Stomach (tissue), 9 donors: Measurements from ENCODE around the gene SF3A1. TPM values are rescaled to one million over a fixed set of nuclear protein-coding genes. Genes with fewer than 3 reads are reported as not detected.

Experiments used
- DNase-seq, 2 donors: peaks; one replicate each; pipeline versions ENCODE4 v3.0.0 to v3.0.0-alpha.2; 2013 to 2019
- H3K27ac ChIP-seq, 5 donors: fragments of 200-600 bp in 4 of 5; sonication (generic) in 4 of 5; one replicate each; pipeline ENCODE4 v1.5.1; 2013 to 2019; ENCODE audit warnings: mild to moderate bottlenecking in 1 of 5, moderate library complexity in 1 of 5
- H3K27me3 ChIP-seq, 3 donors: fragments of 200-600 bp; sonication (generic); one replicate each; pipeline ENCODE4 v1.5.1; 2017 to 2019; ENCODE audit warnings: mixed run types in 1 of 3
- H3K36me3 ChIP-seq, 4 donors: fragments of 200-600 bp; sonication (generic); 1 replicate in 3 of 4; 2 replicates in 1 of 4; pipeline ENCODE4 v1.5.1; 2016 to 2019
- H3K4me1 ChIP-seq, 4 donors: fragments of 200-600 bp; sonication (generic); one replicate each; pipeline ENCODE4 v1.5.1; 2016 to 2019
- H3K4me3 ChIP-seq, 4 donors: fragments of 200-600 bp; sonication (generic) in 3 of 4; one replicate each; pipeline ENCODE4 v1.5.1; 2016 to 2019; ENCODE audit warnings: mild to moderate bottlenecking in 1 of 4
- H3K9me3 ChIP-seq, 4 donors: fragments of 200-600 bp; sonication (generic); one replicate each; pipeline ENCODE4 v1.5.1; 2016 to 2019
- CTCF ChIP-seq, 7 experiments: fragments of 450-650 bp in 4 of 7; fragments of 200-600 bp in 3 of 7; sonication (generic) in 3 of 7; IDR thresholded peaks; one replicate each; pipeline ENCODE4 v1.5.1; 2016 to 2019; ENCODE audit warnings: antibody characterized with exemption in 7 of 7, control low read depth in 2 of 7, mild to moderate bottlenecking in 1 of 7
- EP300 ChIP-seq: sonication (generic); formaldehyde crosslinking; IDR thresholded peaks from one replicate; pipeline ENCODE4 v1.6.1; 2017; ENCODE audit warnings: antibody characterized with exemption
- POLR2A ChIP-seq, 4 donors: fragments of 450-650 bp; IDR thresholded peaks; one replicate each; pipeline ENCODE4 v1.6.1; 2016; ENCODE audit warnings: antibody characterized with exemption in 4 of 4, control low read depth in 2 of 4, mild to moderate bottlenecking in 1 of 4, moderate library complexity in 1 of 4
- POLR2AphosphoS5 ChIP-seq, 3 donors: sonication (generic); formaldehyde crosslinking; IDR thresholded peaks; one replicate each; pipeline ENCODE4 v1.6.1; 2016; ENCODE audit warnings: antibody characterized with exemption in 3 of 3
- WGBS, 5 donors: extraction: QIAGEN DNeasy Blood & Tissue Kit in 3 of 5; methylation state at CpG; one replicate each; pipeline versions ENCODE4 v1.1.5 to v1.1.7; 2013 to 2018; 5-methylcytosine and 5-hydroxymethylcytosine counted together
- intact Hi-C: fragments of 100-400 bp; cut with DNase I; formaldehyde crosslinking; loops from one replicate; pipeline ENCODE4 v1.15.1; 2023; ENCODE audit warnings: low total_unique reads
- polyA plus RNA-seq, 3 donors: library from polyadenylated mRNA; stranded (reverse); fragments of 200-250 nt; gene quantifications; one replicate each; pipeline ENCODE4 v1.2.3, GENCODE V29; 2013
- total RNA-seq, 5 donors: library from RNA; depleted of rRNA; stranded (reverse); fragments of >200 nt; gene quantifications; one replicate each; pipeline versions ENCODE4 v1.1.0 to v1.2.3, GENCODE V29; 2014 to 2016
- donor health status: healthy with polysubstance abuse.
- donor health status: Bipolar disorder and iron deficiency.
- donor health status: healthy.

The SF3A1 gene
- total and polyA plus RNA-seq, 8 donors = 13.6 to 316 (median 30.6) TPM

DNA sequence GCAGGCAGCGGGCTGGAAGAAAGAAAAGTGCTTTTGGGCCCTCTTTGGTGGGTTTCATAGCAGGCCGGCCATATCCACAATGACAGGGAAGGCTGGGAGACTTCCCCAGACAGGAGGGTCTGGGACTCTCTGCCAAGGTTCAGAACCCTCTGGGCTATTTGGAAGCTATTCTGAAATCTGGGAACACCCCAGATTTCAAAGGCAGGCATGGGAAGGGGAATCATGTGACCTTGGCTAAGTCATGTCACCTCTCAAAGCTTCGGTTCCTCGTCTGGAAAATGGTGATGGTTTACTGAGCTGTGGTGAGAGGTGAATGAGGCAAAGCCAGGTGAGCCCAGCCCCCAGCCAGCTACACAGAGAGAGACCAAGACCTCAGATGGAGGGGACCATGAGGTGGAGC is 72.0 kb downstream of the SF3A1 start:
- no peaks in the 10 kb centered on the region for H3K27me3 ChIP-seq
- no peaks in the 10 kb centered on the region for H3K9me3 ChIP-seq
- WGBS, 5 donors = 78 to 94% (median 88%) methylated on average over 4 of the region's 4 CpGs
- H3K36me3 ChIP-seq = peaks cover 8 to 40% (median 30%) of the 10 kb centered on the region in 4 donors
- H3K4me1 ChIP-seq = peaks cover 10 to 40% (median 24%) of the 10 kb centered on the region in 4 donors
- TF ChIP-seq EP300 (no peak), POLR2AphosphoS5 (IDR thresholded peaks at IDR 0.05) (no peak), POLR2A (IDR thresholded peaks at IDR 0.05) (no peak), CTCF (IDR thresholded peaks at IDR 0.05) (no peak)
- intact Hi-C loops = loop anchor here (5.0 kb wide), 1 partner anchor 103 kb away; the partner anchor contains the start of gene RNF215
- DNase-seq = no peak
- no peak overlapping the region for H3K4me3 ChIP-seq
- no peak overlapping the region for H3K27ac ChIP-seq

GRCh38 chr22:30284172-30284571 is 72.5 kb downstream of the SF3A1 start:
- no peaks in the 10 kb centered on the region for H3K9me3 ChIP-seq
- DNase-seq = no peak
- peaks cover 10 to 45% (median 26%) of the 10 kb centered on the region in 4 donors for H3K4me1 ChIP-seq
- TF ChIP-seq POLR2AphosphoS5 (IDR thresholded peaks at IDR 0.05) (no peak), EP300 (no peak), POLR2A (IDR thresholded peaks at IDR 0.05) (no peak), CTCF (IDR thresholded peaks at IDR 0.05) (no peak)
- intact Hi-C loops = no loop called here
- H3K27ac ChIP-seq = no peak overlapping the region
- H3K27me3 ChIP-seq = no peaks in the 10 kb centered on the region
- peaks cover 8 to 40% (median 30%) of the 10 kb centered on the region in 4 donors for H3K36me3 ChIP-seq
- WGBS, 5 donors = 68 to 86% (median 84%) methylated on average over 7 to 9 of the region's 9 CpGs
- no peak overlapping the region for H3K4me3 ChIP-seq

DNA sequence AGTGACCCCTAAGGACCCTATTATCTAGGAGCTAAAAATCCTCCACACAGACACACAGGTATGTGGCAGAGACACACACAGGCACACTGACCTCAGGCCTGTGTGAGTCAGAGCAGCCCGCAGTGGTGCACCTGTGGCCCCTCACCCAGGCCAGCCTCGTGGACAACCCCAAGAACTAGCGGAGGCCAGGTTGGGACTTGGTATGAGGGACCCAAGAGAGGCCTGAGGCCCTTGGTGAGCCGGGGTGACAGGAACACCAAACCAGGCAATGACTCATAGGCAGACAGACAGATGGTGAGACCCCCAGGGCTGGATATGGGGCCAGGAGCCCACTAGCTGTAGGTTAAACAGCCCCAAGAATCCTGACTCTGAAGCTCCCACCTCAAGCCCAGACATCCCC is 73.4 kb downstream of the SF3A1 start:
- no peak for DNase-seq
- no peaks in the 10 kb centered on the region for H3K27me3 ChIP-seq
- peaks cover 8 to 40% (median 30%) of the 10 kb centered on the region in 4 donors for H3K36me3 ChIP-seq
- intact Hi-C loops = no loop called here
- no peak for TF ChIP-seq EP300
- TF ChIP-seq POLR2A (IDR thresholded peaks at IDR 0.05) = no peak
- no peak for TF ChIP-seq CTCF (IDR thresholded peaks at IDR 0.05)
- no peak for TF ChIP-seq POLR2AphosphoS5 (IDR thresholded peaks at IDR 0.05)
- 77 to 100% (median 88%) methylated on average over 1 to 4 of the region's 4 CpGs for WGBS, 5 donors
- H3K4me3 ChIP-seq = no peak overlapping the region
- no peak overlapping the region for H3K27ac ChIP-seq
- no peaks in the 10 kb centered on the region for H3K9me3 ChIP-seq
- peaks cover 5 to 45% (median 19%) of the 10 kb centered on the region in 4 donors for H3K4me1 ChIP-seq

- no peak overlapping the region for H3K27ac ChIP-seq
- TF ChIP-seq POLR2A (IDR thresholded peaks at IDR 0.05) = no peak
- H3K9me3 ChIP-seq = no peaks in the 10 kb centered on the region
- H3K4me3 ChIP-seq = no peak overlapping the region
- 67 to 79% (median 73%) methylated on average over 5 to 7 of the region's 7 CpGs for WGBS, 5 donors
- intact Hi-C loops = no loop called here
- no peak for DNase-seq
- no peaks in the 10 kb centered on the region for H3K27me3 ChIP-seq
- peaks cover 8 to 40% (median 30%) of the 10 kb centered on the region in 4 donors for H3K36me3 ChIP-seq
- H3K4me1 ChIP-seq = peaks cover 5 to 45% (median 13%) of the 10 kb centered on the region in 4 donors
Measured at GRCh38 chr22:30282616-30283046, 74.1 kb downstream of the SF3A1 start.

Other genes with a start within 250 kb of the SF3A1 start
- gene LIF, start 110.1 kb downstream of the SF3A1 start, total RNA-seq = 1 to 10 TPM in 3 of 5 donors, not detected in 2; 2.0 to 2.4 (median 2.3) TPM
- gene LIF, start 110.1 kb downstream of the SF3A1 start, polyA plus RNA-seq = 1 to 10 TPM in 2 of 3 donors, under 1 TPM in 1; 0.35 to 5.0 (median 1.4) TPM
- gene OSM, start 90.0 kb downstream of the SF3A1 start, total RNA-seq = 1 to 10 TPM in 1 of 5 donors, not detected in 4; 1.3 TPM
- 10 to 100 TPM in 1 of 3 donors, 1 to 10 TPM in 1, under 1 TPM in 1; 0.33 to 22.7 (median 1.1) TPM for gene OSM, start 90.0 kb downstream of the SF3A1 start, polyA plus RNA-seq
- gene CASTOR1, start 67.4 kb downstream of the SF3A1 start, total RNA-seq = 10 to 100 TPM in 1 of 5 donors, 1 to 10 TPM in 4; 1.2 to 57.8 (median 3.7) TPM
- 10 to 100 TPM in 1 of 3 donors, 1 to 10 TPM in 2; 6.6 to 17.0 (median 7.3) TPM for gene CASTOR1, start 67.4 kb downstream of the SF3A1 start, polyA plus RNA-seq
- 10 to 100 TPM in 3 of 5 donors, 1 to 10 TPM in 2; 2.2 to 23.2 (median 16.3) TPM for gene TBC1D10A, start 30.0 kb downstream of the SF3A1 start, total RNA-seq
- 10 to 100 TPM; 14.2 to 24.5 (median 20.3) TPM for gene TBC1D10A, start 30.0 kb downstream of the SF3A1 start, polyA plus RNA-seq
- gene CCDC157, start 113 bp upstream of the SF3A1 start, total RNA-seq = 1 to 10 TPM in 3 of 5 donors, under 1 TPM in 1, not detected in 1; 0.73 to 9.0 (median 3.0) TPM
- 1 to 10 TPM; 1.7 to 3.7 (median 1.9) TPM for gene CCDC157, start 113 bp upstream of the SF3A1 start, polyA plus RNA-seq
- gene RNF215, start 30.5 kb upstream of the SF3A1 start, total RNA-seq = 10 to 100 TPM in 3 of 5 donors, 1 to 10 TPM in 2; 3.6 to 29.4 (median 15.6) TPM
- gene RNF215, start 30.5 kb upstream of the SF3A1 start, polyA plus RNA-seq = 1 to 10 TPM; 4.1 to 8.4 (median 4.3) TPM
- 10 to 100 TPM in 2 of 5 donors, 1 to 10 TPM in 1, not detected in 2; 4.1 to 19.4 (median 17.1) TPM for gene SEC14L2, start 40.1 kb upstream of the SF3A1 start, total RNA-seq
- 10 to 100 TPM in 1 of 3 donors, 1 to 10 TPM in 2; 9.9 to 10.3 (median 10.0) TPM for gene SEC14L2, start 40.1 kb upstream of the SF3A1 start, polyA plus RNA-seq
- 10 to 100 TPM in 2 of 5 donors, 1 to 10 TPM in 2, not detected in 1; 1.8 to 14.8 (median 10.2) TPM for gene MTFP1, start 68.9 kb upstream of the SF3A1 start, total RNA-seq
- gene MTFP1, start 68.9 kb upstream of the SF3A1 start, polyA plus RNA-seq = 10 to 100 TPM; 15.3 to 45.0 (median 27.4) TPM
- not detected for gene SEC14L3, start 115.1 kb upstream of the SF3A1 start, total RNA-seq
- gene SEC14L3, start 115.1 kb upstream of the SF3A1 start, polyA plus RNA-seq = not detected
- gene SEC14L4, start 148.8 kb upstream of the SF3A1 start, total RNA-seq = 1 to 10 TPM in 1 of 5 donors, not detected in 4; 4.5 TPM
- under 1 TPM in 2 of 3 donors, not detected in 1; 0.13 to 0.37 TPM for gene SEC14L4, start 148.8 kb upstream of the SF3A1 start, polyA plus RNA-seq
- under 1 TPM in 1 of 5 donors, not detected in 4; 0.58 TPM for gene SEC14L6, start 189.8 kb upstream of the SF3A1 start, total RNA-seq
- 1 to 10 TPM in 1 of 3 donors, under 1 TPM in 2; 0.68 to 1.4 (median 1.00) TPM for gene SEC14L6, start 189.8 kb upstream of the SF3A1 start, polyA plus RNA-seq
- gene GAL3ST1, start 217.8 kb upstream of the SF3A1 start, total RNA-seq = 10 to 100 TPM in 2 of 5 donors, 1 to 10 TPM in 2, under 1 TPM in 1; 0.87 to 48.4 (median 3.5) TPM
- 1 to 10 TPM; 2.9 to 8.9 (median 4.0) TPM for gene GAL3ST1, start 217.8 kb upstream of the SF3A1 start, polyA plus RNA-seq
- gene PES1, start 235.0 kb upstream of the SF3A1 start, total RNA-seq = 10 to 100 TPM; 22.8 to 94.5 (median 38.7) TPM
- 10 to 100 TPM; 46.2 to 63.1 (median 48.0) TPM for gene PES1, start 235.0 kb upstream of the SF3A1 start, polyA plus RNA-seq